ENCODE measurements around the gene SLC25A1.

DNA sequence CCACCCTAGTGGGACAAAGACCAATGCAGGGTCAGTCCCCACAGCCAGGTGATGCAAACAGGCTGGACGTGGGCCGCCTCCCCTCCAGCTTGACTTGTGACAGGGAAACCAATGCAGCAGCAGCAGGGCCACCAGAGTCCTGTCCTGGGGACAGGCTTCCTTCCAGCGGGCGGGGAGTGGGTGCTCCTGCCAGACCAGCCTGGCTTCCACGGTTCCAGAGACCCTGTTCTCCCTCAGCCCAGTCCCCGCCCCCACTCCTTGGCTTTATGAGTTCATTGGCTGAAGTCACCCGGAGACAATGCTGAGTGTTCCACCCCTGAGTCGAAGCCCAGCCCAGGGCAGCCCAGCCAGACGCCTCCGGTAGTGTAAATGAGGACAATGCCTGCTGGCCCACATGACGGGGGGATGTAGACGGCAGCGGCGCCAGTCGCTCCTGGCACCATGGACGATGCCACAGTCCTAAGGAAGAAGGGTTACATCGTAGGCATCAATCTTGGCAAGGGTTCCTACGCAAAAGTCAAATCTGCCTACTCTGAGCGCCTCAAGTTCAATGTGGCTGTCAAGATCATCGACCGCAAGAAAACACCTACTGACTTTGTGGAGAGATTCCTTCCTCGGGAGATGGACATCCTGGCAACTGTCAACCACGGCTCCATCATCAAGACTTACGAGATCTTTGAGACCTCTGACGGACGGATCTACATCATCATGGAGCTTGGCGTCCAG, 47.4 kb downstream of the SLC25A1 start, which contains the start of gene TSSK2:
- TF ChIP-seq, protein P1, sequence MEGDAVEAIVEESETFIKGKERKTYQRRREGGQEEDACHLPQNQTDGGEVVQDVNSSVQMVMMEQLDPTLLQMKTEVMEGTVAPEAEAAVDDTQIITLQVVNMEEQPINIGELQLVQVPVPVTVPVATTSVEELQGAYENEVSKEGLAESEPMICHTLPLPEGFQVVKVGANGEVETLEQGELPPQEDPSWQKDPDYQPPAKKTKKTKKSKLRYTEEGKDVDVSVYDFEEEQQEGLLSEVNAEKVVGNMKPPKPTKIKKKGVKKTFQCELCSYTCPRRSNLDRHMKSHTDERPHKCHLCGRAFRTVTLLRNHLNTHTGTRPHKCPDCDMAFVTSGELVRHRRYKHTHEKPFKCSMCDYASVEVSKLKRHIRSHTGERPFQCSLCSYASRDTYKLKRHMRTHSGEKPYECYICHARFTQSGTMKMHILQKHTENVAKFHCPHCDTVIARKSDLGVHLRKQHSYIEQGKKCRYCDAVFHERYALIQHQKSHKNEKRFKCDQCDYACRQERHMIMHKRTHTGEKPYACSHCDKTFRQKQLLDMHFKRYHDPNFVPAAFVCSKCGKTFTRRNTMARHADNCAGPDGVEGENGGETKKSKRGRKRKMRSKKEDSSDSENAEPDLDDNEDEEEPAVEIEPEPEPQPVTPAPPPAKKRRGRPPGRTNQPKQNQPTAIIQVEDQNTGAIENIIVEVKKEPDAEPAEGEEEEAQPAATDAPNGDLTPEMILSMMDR (IDR thresholded peaks at IDR 0.05) = no peak
- no peak for TF ChIP-seq POLR2AphosphoS5 (IDR thresholded peaks at IDR 0.05)

Data from suprapubic skin (tissue), 3 donors.